ENCODE measurements around the gene GMEB2.

Gene GMEB2

GRCh38 chr20:63610581-63611435 lies 16.1 kb downstream of the GMEB2 start:
- DNase-seq: no peak

DNA sequence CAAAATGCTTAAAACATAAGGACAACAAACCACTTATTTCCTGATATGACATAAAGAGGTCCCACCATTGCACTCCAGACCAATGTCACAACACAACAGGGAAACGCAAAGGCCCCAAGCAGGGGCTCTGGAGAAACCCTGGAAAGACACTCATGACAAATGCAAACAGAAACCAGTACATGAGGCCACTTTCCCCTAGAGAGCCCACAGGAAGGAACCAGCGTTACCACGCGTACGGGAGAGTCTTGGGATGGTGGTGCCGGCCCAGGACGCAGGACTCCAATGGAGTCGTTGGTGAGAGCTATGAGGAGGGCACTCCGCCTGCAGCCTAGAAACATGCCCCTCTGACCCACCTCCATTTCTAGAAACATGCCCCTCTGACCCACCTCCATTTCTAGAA lies 20.2 kb downstream of the GMEB2 start:
- DNase-seq: no peak

DNA sequence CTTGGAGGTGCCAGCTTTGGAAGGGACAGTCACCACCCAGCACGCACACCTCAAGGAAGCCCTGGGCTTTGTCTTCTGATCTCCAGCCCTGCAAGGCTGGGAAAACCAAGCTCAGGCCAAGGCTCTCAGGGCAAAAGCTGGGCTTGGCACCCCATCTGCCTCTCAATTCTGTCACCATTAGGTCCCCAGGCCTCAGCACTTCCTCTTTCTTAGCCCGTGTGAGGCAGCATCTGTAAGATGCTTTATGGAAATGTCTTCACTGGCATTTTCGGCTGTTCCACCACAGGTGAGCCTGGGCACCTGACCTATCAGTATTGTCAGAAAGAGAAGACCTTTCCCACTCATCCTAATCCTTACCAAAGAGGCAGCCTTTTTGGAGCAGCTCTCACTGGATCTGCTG lies 24.6 kb downstream of the GMEB2 start:
- DNase-seq: no peak

GRCh38 chr20:63601679-63602078 lies 25.2 kb downstream of the GMEB2 start:
- peak; percentile 35 for DNase-seq

DNA sequence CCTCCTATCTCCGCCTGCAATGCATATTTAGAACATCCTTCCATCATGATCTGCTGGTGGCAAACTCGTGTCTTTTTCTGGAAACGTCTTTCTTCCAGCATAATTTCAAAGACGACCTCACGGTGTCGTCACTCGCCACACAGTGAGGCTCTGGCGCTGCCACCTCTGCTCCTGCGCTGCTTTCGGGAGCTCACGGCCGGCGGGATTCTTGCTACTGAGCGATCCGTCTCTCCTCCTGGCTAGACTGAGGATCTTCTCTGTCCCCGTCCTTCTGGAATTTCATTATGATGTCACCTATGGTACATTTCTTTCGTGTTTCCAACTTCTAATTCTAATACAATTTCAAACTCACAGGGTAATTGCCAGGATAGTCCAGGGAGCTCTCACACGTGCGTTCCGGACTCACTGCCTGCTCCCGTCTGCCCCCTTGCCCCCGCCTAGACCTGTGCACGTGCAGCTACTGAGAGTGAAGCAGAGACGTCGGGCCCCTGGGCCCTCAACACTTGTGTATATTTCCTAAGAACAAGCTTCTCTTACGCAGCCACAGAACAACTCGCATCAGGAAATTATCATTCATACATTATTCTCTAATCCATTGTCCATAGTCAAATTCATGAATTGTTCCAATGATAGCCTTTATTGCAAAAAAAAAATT lies 27.4 kb downstream of the GMEB2 start:
- no peak for DNase-seq

DNA sequence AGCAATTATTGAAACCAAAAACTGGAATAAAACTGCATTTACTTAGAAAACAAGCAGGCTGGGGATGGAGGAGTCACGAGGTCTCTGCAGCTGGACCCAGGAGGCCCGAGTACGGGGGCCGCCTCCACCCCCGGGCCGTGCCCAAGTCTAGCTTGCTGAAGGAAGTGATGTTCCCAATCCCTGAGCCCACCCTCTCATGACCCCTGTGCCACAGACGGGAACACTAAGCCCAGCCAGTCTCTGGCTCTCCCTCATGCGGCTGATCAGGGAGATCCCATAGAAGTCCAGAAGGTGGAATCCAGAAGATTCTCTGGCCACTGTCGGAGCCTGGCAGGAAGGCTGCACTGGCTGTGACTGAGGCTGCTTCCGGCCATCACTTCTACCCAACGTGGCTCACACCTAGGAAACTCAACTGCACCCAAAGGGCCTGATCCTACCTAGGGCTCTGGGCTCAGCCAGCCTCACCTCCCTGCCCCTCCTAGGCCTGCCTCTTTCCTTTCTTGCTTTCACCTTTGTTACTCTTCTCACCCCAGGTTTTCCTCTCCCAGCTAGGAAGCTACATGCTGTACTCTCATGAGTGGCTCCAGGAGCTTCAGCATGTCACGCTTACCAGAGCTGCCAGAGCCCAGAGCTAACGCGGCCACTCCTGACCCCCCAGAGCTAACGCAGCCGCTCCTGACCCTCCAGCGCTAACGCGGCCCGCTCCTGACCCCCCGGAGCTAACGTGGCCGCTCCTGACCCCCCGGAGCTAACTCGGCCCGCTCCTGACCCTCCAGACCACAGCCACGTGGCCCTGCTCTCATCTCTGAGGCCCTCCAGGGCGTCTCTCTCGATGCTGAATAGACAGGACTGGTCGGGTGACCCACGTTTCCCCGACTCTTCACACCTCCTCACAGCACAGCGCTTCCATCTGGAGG lies 28.2 kb downstream of the GMEB2 start:
- no peak for DNase-seq

DNA sequence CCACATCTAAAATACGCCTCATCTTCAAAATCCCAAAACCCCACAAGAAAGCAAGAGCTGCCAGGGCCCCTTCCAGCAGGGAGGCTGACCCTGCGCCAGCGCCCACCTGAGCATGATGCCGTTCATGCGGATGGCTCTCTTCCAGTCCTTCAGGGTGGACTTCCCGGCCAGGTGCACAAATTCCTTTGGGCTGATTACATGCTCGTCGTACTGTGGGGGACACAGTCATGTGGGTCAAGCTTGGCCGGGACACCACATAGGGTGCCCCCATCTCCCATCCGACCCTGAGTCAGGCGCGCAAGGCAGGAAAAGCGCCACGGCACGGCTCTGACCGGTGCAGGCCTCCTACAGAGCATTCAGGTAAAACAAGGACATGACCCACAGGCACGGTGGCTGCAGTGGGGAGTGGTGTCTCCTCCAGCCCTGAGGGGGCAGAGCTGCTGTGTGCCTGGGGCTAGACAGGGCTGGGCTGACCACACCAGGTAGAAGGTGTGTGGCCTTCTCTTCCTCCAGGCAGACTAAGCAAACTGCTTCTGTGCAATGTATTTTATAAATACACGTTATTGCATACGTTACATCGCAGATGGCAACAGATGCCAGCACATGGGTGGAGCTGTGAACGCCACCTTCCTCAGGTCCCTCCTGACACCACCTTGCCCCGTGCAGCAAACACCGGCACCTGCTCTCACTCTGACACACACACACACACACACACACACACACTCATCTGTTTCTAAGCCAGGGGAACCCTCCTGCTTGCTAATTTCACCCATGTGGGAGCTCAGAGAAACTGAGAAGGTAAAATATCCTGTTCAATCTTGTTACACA lies 29.0 kb downstream of the GMEB2 start:
- no peak for DNase-seq

DNA sequence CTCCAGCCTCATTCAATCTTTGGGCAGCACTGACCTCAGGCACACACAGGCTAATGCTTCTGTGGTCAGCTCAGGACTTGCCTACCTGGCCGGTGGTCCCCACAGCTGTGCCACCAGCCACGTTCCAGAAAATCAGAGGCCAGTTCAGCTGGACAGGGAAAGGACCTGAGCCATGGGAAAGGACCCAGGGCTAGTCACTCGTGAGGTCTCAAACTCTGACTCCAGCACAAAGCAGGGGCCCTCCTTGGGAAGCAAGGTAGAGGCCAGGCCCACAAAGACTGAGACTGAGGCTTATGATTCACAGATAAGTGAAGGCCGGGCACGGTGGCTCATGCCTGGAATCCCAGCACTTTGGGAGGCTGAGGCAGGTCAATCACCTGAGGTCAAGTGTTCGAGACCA lies 30.5 kb downstream of the GMEB2 start:
- DNase-seq: no peak

DNA sequence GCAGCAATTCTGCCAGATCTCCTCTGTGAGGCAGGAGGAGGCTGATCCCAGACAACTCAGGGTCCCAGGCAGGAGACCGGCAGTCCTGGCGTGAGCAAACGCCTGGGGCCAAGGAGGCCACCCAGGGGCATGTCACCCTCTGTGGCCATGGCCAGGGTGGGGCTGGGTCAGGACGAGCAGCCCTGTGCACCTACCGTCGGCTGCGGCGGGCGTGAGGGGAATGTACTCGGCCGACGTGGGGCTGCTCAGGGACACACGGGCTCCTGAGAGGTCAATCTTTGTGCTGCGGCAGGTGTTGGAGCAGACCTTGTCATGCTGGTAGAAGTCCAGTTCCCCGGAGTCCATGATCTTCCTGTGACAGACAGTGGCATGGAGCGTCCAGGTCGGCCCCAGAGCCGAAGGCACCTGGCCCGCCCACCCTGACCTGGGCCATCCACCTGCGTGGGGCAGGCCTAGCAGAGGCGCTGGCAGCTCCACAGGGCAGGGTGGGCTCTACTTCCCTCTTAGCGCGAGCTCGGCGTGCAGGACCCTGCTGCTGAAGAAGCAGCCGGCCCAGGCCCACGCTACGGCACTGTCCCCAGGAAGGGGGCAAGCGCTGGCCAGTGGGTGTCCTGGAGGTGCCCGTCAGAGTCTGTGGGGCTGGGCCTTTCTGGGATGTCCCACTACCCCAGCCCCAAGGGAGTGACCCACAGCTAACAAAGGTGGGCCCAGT lies 31.3 kb downstream of the GMEB2 start:
- DNase-seq: no peak

DNA sequence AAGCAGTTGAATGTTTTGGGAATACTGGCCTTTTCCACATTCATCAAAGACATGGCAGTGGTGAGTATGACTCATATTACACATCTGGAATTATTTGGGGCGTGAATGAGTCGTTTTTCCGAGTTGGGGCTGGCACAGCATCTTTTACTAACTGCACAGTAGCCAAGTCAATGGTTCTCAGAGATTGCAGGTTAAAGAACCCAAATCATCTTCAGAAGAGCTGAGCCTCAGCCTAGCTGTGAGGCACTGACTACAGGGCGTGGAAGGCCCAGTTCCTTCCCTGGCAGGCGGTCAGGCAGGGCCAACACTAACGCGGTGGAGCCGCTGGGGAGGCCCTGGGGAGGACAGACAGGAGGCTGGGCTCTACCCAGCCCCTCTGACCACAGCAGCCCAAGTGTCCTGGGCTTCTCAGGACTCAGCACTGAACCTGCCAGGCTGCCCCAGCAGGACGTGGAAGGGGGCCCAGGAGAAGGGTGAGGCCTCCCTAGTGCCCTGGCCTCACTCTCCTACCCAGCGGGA lies 32.8 kb downstream of the GMEB2 start:
- DNase-seq: no peak

GRCh38 chr20:63592661-63593060 lies 34.2 kb downstream of the GMEB2 start:
- no peak for DNase-seq

DNA sequence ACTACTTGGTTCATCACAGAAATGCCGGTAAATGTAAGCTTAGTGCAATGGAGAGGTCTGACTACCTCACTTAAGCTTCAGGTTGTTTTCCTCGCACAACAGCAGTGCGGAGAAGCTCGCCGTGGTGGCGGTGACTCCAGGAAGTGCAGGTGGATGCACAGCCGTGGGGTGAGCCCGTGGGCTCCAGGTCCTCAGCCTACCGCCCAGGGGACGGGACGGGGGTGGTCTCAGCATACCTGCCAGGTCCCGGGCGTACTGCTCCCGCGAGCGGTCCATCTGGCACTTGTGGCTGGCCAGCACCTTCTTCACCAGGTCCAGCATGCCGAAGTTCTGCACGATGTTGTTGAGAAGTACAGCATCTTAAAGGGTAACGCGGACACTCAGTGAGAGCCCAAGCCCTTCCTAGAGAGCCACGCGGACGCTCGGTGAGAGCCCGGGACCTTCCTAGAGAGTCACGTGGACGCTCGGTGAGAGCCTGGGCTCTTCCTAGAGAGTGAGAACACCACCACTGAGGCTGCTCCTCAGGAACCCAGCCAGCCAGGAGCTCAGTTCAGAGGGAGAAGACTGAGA lies 35.0 kb downstream of the GMEB2 start:
- no peak for DNase-seq

GRCh38 chr20:63591147-63591533 lies 35.8 kb downstream of the GMEB2 start:
- DNase-seq: no peak

- DNase-seq: no peak
Observed at GRCh38 chr20:63590218-63591146, 36.4 kb downstream of the GMEB2 start.

DNA sequence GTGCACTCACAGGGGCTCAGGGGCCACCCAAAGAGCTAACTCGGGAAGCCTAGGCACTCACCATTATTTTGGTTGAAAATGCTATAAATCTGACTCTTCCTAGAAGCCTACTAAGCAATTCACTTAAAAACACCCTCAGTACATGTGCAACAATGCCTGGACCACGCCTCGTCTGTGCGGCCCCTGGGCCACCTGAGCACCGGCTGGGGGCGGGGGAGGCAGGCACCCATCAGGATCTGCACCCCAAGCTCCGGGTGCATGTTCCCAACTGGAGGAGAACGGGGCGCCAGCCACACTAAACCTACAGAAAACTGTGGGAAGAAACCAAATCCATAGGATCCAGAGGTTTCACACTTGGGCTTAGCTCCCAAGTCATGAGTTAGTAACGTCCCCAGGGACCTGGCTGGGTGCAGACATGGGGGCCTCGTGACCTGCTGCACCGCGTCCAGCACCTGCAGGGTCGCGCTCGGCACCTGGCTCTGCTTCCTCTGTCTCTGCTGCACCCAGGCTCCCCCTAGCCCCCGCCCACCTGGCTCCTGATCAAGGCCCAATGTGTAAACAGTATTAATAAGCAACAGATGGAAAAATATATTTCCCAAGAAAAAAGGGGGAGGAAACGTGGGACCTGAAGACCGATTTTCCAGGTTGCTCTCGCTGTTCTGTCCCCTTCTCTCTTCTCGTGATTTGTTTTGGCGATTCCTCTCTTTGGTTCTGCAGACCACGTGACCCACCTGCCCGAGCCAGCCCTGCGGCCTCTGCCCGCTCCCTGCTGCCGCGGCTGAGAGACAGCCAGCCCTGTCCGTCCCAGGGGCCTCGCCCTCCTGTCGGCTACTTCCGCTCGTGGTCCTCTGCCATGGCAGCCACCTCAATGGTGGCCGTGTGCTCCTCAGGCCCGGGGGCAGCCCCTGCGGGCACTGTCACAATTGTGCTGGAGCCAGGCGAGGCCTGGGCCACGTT lies 37.4 kb downstream of the GMEB2 start:
- DNase-seq: no peak

DNA sequence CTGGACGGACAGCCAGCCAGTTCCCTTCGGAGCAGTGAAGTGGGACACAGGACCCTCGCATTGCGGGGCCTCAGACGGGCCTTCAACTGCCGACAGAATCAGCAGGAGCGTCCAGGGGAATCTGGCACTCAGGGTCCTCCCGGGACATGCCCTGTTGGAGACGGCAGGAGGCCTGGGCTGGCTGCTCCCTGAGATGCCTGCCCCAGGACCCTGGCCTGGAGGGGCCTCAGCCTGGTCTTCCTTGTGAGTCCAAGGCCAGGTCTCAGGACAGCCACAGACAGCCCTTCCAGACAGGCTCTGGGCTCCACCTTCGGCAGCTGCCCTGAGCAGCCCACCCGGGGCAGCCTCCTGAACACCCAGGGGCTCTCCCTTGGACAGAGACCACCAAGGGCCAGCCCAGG lies 38.3 kb downstream of the GMEB2 start:
- DNase-seq: no peak

GRCh38 chr20:63587776-63588591 lies 38.9 kb downstream of the GMEB2 start:
- no peak for DNase-seq

- no peak for DNase-seq
Observed at GRCh38 chr20:63587256-63587655, 39.6 kb downstream of the GMEB2 start.
